ENCODE results near the gene RAP2B. TPM values are rescaled to one million over a fixed set of nuclear protein-coding genes. Genes with fewer than 3 reads are reported as not detected.

The RAP2B gene
- total and polyA plus RNA-seq, 2 of the 13 experiments (the other 11 are each of a cell fraction or from before 2014, with no cell fraction given): 6.4 to 7.1 TPM

DNA sequence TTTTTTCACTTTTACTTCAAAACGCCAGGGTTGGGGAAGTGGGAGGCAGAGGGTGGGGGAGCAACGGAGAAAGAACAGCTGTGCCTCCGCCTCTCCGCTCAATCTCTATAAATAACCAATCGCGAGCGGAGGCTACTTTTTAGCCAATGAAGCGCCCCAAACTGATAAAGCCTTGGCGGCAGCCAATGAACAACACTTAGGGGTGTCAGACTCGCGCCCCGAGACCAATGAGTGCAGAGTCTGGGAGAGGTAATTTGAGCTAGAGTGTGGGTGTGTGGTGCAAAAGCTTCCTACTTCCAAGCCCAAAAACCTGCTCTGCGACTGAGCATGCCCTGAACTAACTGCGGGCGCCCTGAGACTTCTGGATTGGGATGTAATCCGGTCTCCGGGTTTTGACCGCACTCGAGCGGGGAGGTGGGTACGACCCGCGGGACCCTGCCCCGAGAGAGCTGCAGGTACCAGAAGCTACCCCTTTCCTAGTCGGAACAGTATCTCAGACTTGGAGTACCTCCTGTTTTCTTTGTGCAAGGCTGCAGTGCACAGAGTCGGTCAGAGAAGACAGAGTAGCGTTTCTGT, 800 bp upstream of the RAP2B start (continued):
- TF ChIP-seq SOX13 (IDR thresholded peaks at IDR 0.05): no peak
- TF ChIP-seq SOX13 (CRISPR knock-in tag; conservative IDR thresholded peaks at IDR 0.05 in 1 of 2, IDR thresholded peaks at IDR 0.05 in 1 of 2): 0 out of 4 replicates have a peak, but pooled peaks of 1 of the 2 experiments have one; percentile 24
- TF ChIP-seq SIX4 (CRISPR knock-in tag; IDR thresholded peaks at IDR 0.05): peak; percentile 96
- no peak for TF ChIP-seq ZNF7 (CRISPR knock-in tag; IDR thresholded peaks at IDR 0.05)
- no peak for TF ChIP-seq ZBTB38 (CRISPR knock-in tag; IDR thresholded peaks at IDR 0.05)
- TF ChIP-seq POLR2AphosphoS5 (IDR thresholded peaks at IDR 0.05; ENCODE audit: low read depth, low read length): peak; percentile 79
- TF ChIP-seq ZNF740 (CRISPR knock-in tag; IDR thresholded peaks at IDR 0.05): peak; percentile 80; the same call in 1 of the 2 replicates
- TF ChIP-seq KLF6 (CRISPR knock-in tag; IDR thresholded peaks at IDR 0.05): 0 out of 2 replicates have a peak, but pooled peaks have one; percentile 50
- TF ChIP-seq MAX (IDR thresholded peaks at IDR 0.05): peak; percentile 44; the same call in 1 of the 2 replicates
- peak; percentile 17; the same call in 1 of the 2 replicates for TF ChIP-seq MNT (IDR thresholded peaks at IDR 0.05)
- peak; percentile 43 for TF ChIP-seq CREM (IDR thresholded peaks at IDR 0.05)
- no peak for TF ChIP-seq CREM (CRISPR knock-in tag; IDR thresholded peaks at IDR 0.05)
- peak; percentile 80 for TF ChIP-seq SP2 (CRISPR knock-in tag; IDR thresholded peaks at IDR 0.05)
- no peak for TF ChIP-seq NPAS2 (CRISPR knock-in tag; IDR thresholded peaks at IDR 0.05; ENCODE audit: borderline replicate concordance)
- no peak for TF ChIP-seq ZNF790 (CRISPR knock-in tag; IDR thresholded peaks at IDR 0.05; ENCODE audit: borderline replicate concordance)
- TF ChIP-seq ZNF160 (CRISPR knock-in tag; IDR thresholded peaks at IDR 0.05): peak; percentile 43; the same call in 1 of the 2 replicates
- no peak for TF ChIP-seq AHDC1 (CRISPR knock-in tag; IDR thresholded peaks at IDR 0.05; ENCODE audit: borderline replicate concordance)
- no peak for TF ChIP-seq ISL2 (CRISPR knock-in tag; IDR thresholded peaks at IDR 0.05)
- TF ChIP-seq, protein P1, sequence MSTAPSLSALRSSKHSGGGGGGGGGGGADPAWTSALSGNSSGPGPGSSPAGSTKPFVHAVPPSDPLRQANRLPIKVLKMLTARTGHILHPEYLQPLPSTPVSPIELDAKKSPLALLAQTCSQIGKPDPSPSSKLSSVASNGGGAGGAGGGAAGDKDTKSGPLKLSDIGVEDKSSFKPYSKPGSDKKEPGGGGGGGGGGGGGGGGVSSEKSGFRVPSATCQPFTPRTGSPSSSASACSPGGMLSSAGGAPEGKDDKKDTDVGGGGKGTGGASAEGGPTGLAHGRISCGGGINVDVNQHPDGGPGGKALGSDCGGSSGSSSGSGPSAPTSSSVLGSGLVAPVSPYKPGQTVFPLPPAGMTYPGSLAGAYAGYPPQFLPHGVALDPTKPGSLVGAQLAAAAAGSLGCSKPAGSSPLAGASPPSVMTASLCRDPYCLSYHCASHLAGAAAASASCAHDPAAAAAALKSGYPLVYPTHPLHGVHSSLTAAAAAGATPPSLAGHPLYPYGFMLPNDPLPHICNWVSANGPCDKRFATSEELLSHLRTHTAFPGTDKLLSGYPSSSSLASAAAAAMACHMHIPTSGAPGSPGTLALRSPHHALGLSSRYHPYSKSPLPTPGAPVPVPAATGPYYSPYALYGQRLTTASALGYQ (CRISPR knock-in tag; IDR thresholded peaks at IDR 0.05): 0 out of 2 replicates have a peak, but pooled peaks have one; percentile 24
- no peak for TF ChIP-seq SP1 (IDR thresholded peaks at IDR 0.05)
- peak; percentile 70 for TF ChIP-seq SP1 (CRISPR knock-in tag; IDR thresholded peaks at IDR 0.05)
- TF ChIP-seq POGZ (CRISPR knock-in tag; IDR thresholded peaks at IDR 0.05): peak; percentile 81; the same call in 1 of the 2 replicates
- TF ChIP-seq ELF3 (CRISPR knock-in tag; IDR thresholded peaks at IDR 0.05): peak; percentile 72; the same call in 1 of the 2 replicates
